H1 (cell line): ENCODE results near the gene CAMKMT. TPM values are rescaled to one million over a fixed set of nuclear protein-coding genes. Genes with fewer than 3 reads are reported as not detected.

Experiments
- CREB1 ChIP-seq: IDR thresholded peaks from 2 replicates; pipeline ENCODE4 v1.6.1; 2012; ENCODE audit warnings: inconsistent platforms
- JUND ChIP-seq: IDR thresholded peaks from 2 replicates; pipeline ENCODE4 v1.6.1; 2011; ENCODE audit warnings: mild to moderate bottlenecking, improper control_type of control experiment, low read length
- KDM5A ChIP-seq: fragments of 200-600 bp; IDR thresholded peaks from 2 replicates; pipeline ENCODE4 v1.7.1; 2012; ENCODE audit warnings: mild to moderate bottlenecking, low read length, inconsistent platforms, mixed read lengths
- polyA plus RNA-seq, 7 experiments: library from polyadenylated mRNA; depleted of rRNA in 3 of 7; stranded (reverse) in 5 of 7; unstranded in 2 of 7; fragments of >200 nt in 5 of 7; fragments of 200-250 nt in 2 of 7; gene quantifications; 1 replicate in 5 of 7; 2 replicates in 1 of 7; 4 replicates in 1 of 7; pipeline versions ENCODE4 v1.2.1 to v1.2.3, GENCODE V29; 2011 to 2013; ENCODE audit warnings: missing spikeins in 2 of 7, mixed read lengths in 2 of 7
- total RNA-seq: library from RNA; stranded (reverse); fragmentation: NEBNext Ultra II Directional; extraction: Animal tissue kit (Norgen Biotek cat#: 25700); gene quantifications from 2 replicates; pipeline ENCODE4 v1.2.1, GENCODE V29; 2021

Gene CAMKMT
- total and polyA plus RNA-seq, 2 of the 8 experiments (the other 6 are each of a cell fraction or from before 2014, with no cell fraction given), result 14.7 to 22.4 TPM

DNA sequence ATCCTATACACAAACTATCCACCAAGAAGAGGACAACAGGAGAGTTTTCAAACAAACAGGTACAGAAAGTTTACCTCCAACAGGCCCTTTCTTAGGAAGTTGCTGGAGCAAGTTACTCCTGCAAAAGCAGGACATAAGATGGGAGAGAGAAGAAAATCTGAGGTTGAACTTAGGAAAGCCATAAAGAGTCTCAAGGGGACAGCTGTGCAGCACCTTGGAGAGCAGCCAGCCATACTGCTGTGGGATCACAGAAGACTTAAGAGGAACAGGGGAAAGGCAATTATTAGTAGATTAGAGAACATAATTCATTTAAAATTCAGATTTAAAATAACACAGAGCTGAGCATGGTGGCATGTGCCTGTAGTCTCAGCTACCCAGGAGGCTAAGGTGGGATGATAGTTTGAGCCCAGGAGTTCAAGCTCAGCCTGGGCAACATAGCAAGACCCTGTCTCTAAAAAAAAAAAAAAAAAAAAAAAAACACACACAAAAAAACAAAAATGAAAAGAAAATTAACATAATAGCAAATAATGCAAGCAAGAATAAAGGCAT, 431.6 kb downstream of the CAMKMT start (continued):
- TF ChIP-seq CREB1 (no peak), KDM5A (no peak), JUND (no peak)
- TF ChIP-seq, all 59 proteins: peak for 2
